Testis (tissue), 3 donors: ENCODE data around the gene PLEKHG4B. TPM values are rescaled to one million over a fixed set of nuclear protein-coding genes. Genes with fewer than 3 reads are reported as not detected.
"Not testable (repeated sequence)": the region's sequence is repeated elsewhere in the genome, so short reads cannot be mapped to it uniquely, and the experiment has no call there.

Source experiments
- DNase-seq: peaks from one replicate; pipeline ENCODE4 v3.0.0-alpha.2; 2019
- H3K27ac ChIP-seq, 2 donors: fragments of 200-600 bp; sonication (generic); one replicate each; pipeline ENCODE4 v1.5.1; 2019
- H3K27me3 ChIP-seq: fragments of 200-600 bp; sonication (generic); one replicate; pipeline ENCODE4 v1.5.1; 2019
- H3K36me3 ChIP-seq: fragments of 200-600 bp; sonication (generic); one replicate; pipeline ENCODE4 v1.5.1; 2017; ENCODE audit warnings: low read depth; ENCODE audit errors: missing control alignments
- H3K4me1 ChIP-seq: fragments of 200-600 bp; sonication (generic); one replicate; pipeline ENCODE4 v1.5.1; 2019
- H3K4me3 ChIP-seq, 2 donors: fragments of 200-600 bp; sonication (generic); one replicate each; pipeline ENCODE4 v1.5.1; 2017 to 2019
- H3K9me3 ChIP-seq: fragments of 200-600 bp; sonication (generic); one replicate; pipeline ENCODE4 v1.5.1; 2017
- CTCF ChIP-seq, 3 experiments: fragments of 450-650 bp in 2 of 3; fragments of 200-600 bp in 1 of 3; sonication (generic) in 1 of 3; IDR thresholded peaks; one replicate each; pipeline ENCODE4 v1.5.1; 2016 to 2019; ENCODE audit warnings: antibody characterized with exemption in 3 of 3, mild to moderate bottlenecking in 2 of 3, moderate library complexity in 1 of 3
- POLR2A ChIP-seq: fragments of 450-650 bp; IDR thresholded peaks from one replicate; pipeline ENCODE4 v1.6.1; 2017; ENCODE audit warnings: antibody characterized with exemption, mild to moderate bottlenecking, moderate library complexity
- WGBS, 2 donors: methylation state at CpG; one replicate each; pipeline ENCODE4 v1.1.5; 2018; 5-methylcytosine and 5-hydroxymethylcytosine counted together
- intact Hi-C: fragments of 100-400 bp; cut with DNase I; formaldehyde crosslinking; loops from one replicate; pipeline ENCODE4 v1.15.1; 2023; ENCODE audit warnings: low total_unique reads
- polyA plus RNA-seq: library from polyadenylated mRNA; stranded (reverse); fragments of 350-450 nt; fragmentation: Illumina TruSeq; extraction: RNeasy Lipid Tissue Mini Kit (QIAGEN cat#74804); gene quantifications from one replicate; pipeline ENCODE4 v1.2.3, GENCODE V29; 2014; ENCODE audit warnings: low read depth, low replicate concordance; ENCODE audit not compliant: insufficient read depth
- total RNA-seq, 2 donors: library from RNA; depleted of rRNA; stranded (reverse); fragments of >200 nt; gene quantifications; one replicate each; pipeline ENCODE4 v1.2.3, GENCODE V29; 2016

PLEKHG4B gene
- total and polyA plus RNA-seq, 3 donors from 2014 or later, result 3.2 to 6.9 (median 6.0) TPM

- H3K36me3 ChIP-seq, result no peaks in the 10 kb centered on the region
- intact Hi-C loops, result no loop called here
- H3K4me3 ChIP-seq, result no peak overlapping the region
- WGBS, 2 donors, result 72 to 88% methylated on average over 3 of the region's 3 CpGs
- no peaks in the 10 kb centered on the region for H3K4me1 ChIP-seq
- H3K27me3 ChIP-seq, result no peaks in the 10 kb centered on the region
- TF ChIP-seq POLR2A (no peak), CTCF (IDR thresholded peaks at IDR 0.05) (no peak)
- H3K9me3 ChIP-seq, result no peaks in the 10 kb centered on the region
- DNase-seq, result no peak
- no peak overlapping the region for H3K27ac ChIP-seq
These were observed 7.8 kb downstream of the PLEKHG4B start for GRCh38 chr5:99815-100214.

GRCh38 chr5:102411-103043 is 10.6 kb downstream of the PLEKHG4B start:
- DNase-seq, result no peak
- Histone ChIP-seq H3K27me3 (no peaks in the 10 kb centered on the region), H3K9me3 (no peaks in the 10 kb centered on the region), H3K4me1 (no peaks in the 10 kb centered on the region), H3K36me3 (no peaks in the 10 kb centered on the region), H3K4me3 (no peak overlapping the region), H3K27ac (no peak overlapping the region)
- WGBS, 2 donors, result 67 to 70% methylated on average over 15 of the region's 15 CpGs
- TF ChIP-seq CTCF (IDR thresholded peaks at IDR 0.05) (no peak), POLR2A (no peak)
- intact Hi-C loops, result no loop called here

DNA sequence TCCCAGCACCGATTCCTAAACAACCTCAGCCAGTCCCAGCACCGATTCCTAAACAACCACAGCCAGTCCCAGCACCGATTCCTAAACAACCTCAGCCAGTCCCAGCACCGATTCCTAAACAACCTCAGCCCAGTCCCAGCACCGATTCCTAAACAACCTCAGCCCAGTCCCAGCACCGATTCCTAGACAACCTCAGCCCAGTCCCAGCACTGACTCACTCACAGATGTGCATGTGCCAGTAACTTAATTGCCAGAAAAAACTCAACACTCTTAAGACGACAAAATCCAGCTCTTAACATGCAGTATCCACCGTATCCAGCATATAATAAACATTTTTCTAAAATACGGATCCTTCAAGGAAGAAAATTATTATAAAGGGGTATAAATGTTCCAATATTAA is 12.1 kb downstream of the PLEKHG4B start:
- H3K4me3 ChIP-seq, H3K36me3 ChIP-seq, H3K4me1 ChIP-seq, DNase-seq, H3K27ac ChIP-seq, H3K27me3 ChIP-seq, H3K9me3 ChIP-seq, intact Hi-C loops: not testable (repeated sequence)
- 87 to 91% methylated on average over 9 of the region's 9 CpGs for WGBS, 2 donors

DNA sequence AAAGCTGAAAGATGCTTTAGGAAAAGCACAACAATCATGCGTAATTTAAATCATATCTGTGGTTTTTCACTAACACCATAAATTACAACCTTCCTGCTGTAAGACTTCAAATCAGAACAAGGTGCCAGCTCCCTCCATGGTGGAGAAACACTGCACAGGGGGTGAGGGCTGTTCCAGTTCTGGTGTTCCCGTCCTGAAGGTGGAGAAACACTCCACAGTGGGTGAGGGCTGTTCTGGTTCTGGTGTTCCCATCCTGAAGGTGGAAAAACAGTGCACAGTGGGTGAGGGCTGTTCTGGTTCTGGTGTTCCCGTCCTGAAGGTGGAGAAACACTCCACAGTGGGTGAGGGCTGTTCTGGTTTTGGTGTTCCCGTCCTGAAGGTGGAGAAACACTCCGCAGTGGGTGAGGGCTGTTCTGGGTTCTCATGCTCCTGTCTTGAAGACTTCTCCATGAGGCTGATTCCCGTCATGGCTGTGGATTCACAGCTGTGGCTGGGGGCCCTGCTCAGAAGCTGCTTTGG is 12.9 kb downstream of the PLEKHG4B start:
- 72 to 90% methylated on average over 6 of the region's 6 CpGs for WGBS, 2 donors
- H3K9me3 ChIP-seq, result no peaks in the 10 kb centered on the region
- no peak for DNase-seq
- intact Hi-C loops, result no loop called here
- no peak overlapping the region for H3K27ac ChIP-seq
- TF ChIP-seq CTCF (IDR thresholded peaks at IDR 0.05) (no peak), POLR2A (no peak)
- H3K4me3 ChIP-seq, result no peak overlapping the region
- no peaks in the 10 kb centered on the region for H3K27me3 ChIP-seq
- no peaks in the 10 kb centered on the region for H3K4me1 ChIP-seq
- no peaks in the 10 kb centered on the region for H3K36me3 ChIP-seq

GRCh38 chr5:105504-106070 is 13.6 kb downstream of the PLEKHG4B start:
- TF ChIP-seq CTCF (IDR thresholded peaks at IDR 0.05) (no peak), POLR2A (no peak)
- no peaks in the 10 kb centered on the region for H3K27me3 ChIP-seq
- no peaks in the 10 kb centered on the region for H3K9me3 ChIP-seq
- intact Hi-C loops, result no loop called here
- H3K4me3 ChIP-seq, result no peak overlapping the region
- no peaks in the 10 kb centered on the region for H3K36me3 ChIP-seq
- H3K4me1 ChIP-seq, result no peaks in the 10 kb centered on the region
- WGBS, 2 donors, result 57 to 58% methylated on average over 13 of the region's 13 CpGs
- no peak for DNase-seq
- H3K27ac ChIP-seq, result no peak overlapping the region
